ENCODE data around the gene ABCG1. TPM values are rescaled to one million over a fixed set of nuclear protein-coding genes. Genes with fewer than 3 reads are reported as not detected.
A peak's percentile ranks its signal among the peaks of the same experiment; 100 is the strongest.

The ABCG1 gene
- total and polyA plus RNA-seq, 4 donors: 1.6 to 9.7 (median 5.3) TPM

GRCh38 chr21:42233067-42233961, 14.4 kb downstream of the ABCG1 start:
- Histone ChIP-seq H3K27me3 (ENCODE audit: control insufficient read depth in 4 of 4, insufficient read depth in 4 of 4, low read length in 3 of 4) (no peaks in the 10 kb centered on the region), H3K4me3 (ENCODE audit: low read depth in 1 of 3, low read length in 3 of 3) (no peak overlapping the region), H3K27ac (ENCODE audit: low read depth in 1 of 2, low read length in 2 of 2) (peak overlapping the region; percentile 58 to 61), H3K36me3 (ENCODE audit: control insufficient read depth in 4 of 4, insufficient read depth in 3 of 4, low read depth in 1 of 4, low read length in 3 of 4) (no peaks in the 10 kb centered on the region), H3K4me1 (ENCODE audit: control insufficient read depth in 4 of 4, insufficient read depth in 4 of 4, low read length in 3 of 4) (peaks cover 18 to 39% (median 29%) of the 10 kb centered on the region in 4 donors), H3K9ac (ENCODE audit: low read depth in 1 of 2, low read length in 2 of 2) (peak overlapping the region in 1 of 2 donors; percentile 45), H3K9me3 (ENCODE audit: control insufficient read depth in 4 of 4, low read length in 3 of 4) (no peaks in the 10 kb centered on the region)
- 18% methylated on average over 14 of the region's 14 CpGs for WGBS
- DNase-seq (ENCODE audit: low spot score): peak; percentile 55
- TF ChIP-seq HNF4A (conservative IDR thresholded peaks at IDR 0.05) (no peak), CTCF (IDR thresholded peaks at IDR 0.05; ENCODE audit: low read depth, low read length, missing input control) (peak; percentile 14), SP1 (IDR thresholded peaks at IDR 0.05) (peak; percentile 36), MAX (IDR thresholded peaks at IDR 0.05) (no peak), NR2F2 (IDR thresholded peaks at IDR 0.05) (peak; percentile 77), FOXA1 (IDR thresholded peaks at IDR 0.05) (no peak), ATF3 (IDR thresholded peaks at IDR 0.05) (no peak), ZBTB33 (IDR thresholded peaks at IDR 0.05) (no peak), YY1 (IDR thresholded peaks at IDR 0.05) (no peak), JUND (IDR thresholded peaks at IDR 0.05) (no peak), RXRA (IDR thresholded peaks at IDR 0.05) (peak; percentile 45 to 54)

GRCh38 chr21:42234041-42234440, 15.1 kb downstream of the ABCG1 start:
- 54% methylated on average over 8 of the region's 8 CpGs for WGBS
- Histone ChIP-seq H3K4me1 (ENCODE audit: control insufficient read depth in 4 of 4, insufficient read depth in 4 of 4, low read length in 3 of 4) (peaks cover 18 to 35% (median 27%) of the 10 kb centered on the region in 4 donors), H3K27ac (ENCODE audit: low read depth in 1 of 2, low read length in 2 of 2) (peak overlapping the region; percentile 58 to 61), H3K9ac (ENCODE audit: low read depth in 1 of 2, low read length in 2 of 2) (peak overlapping the region; percentile 11 to 45), H3K9me3 (ENCODE audit: control insufficient read depth in 4 of 4, low read length in 3 of 4) (no peaks in the 10 kb centered on the region), H3K36me3 (ENCODE audit: control insufficient read depth in 4 of 4, insufficient read depth in 3 of 4, low read depth in 1 of 4, low read length in 3 of 4) (no peaks in the 10 kb centered on the region), H3K4me3 (ENCODE audit: low read depth in 1 of 3, low read length in 3 of 3) (peak overlapping the region in 1 of 3 donors; percentile 35), H3K27me3 (ENCODE audit: control insufficient read depth in 4 of 4, insufficient read depth in 4 of 4, low read length in 3 of 4) (no peaks in the 10 kb centered on the region)
- no peak for TF ChIP-seq SP1 (IDR thresholded peaks at IDR 0.05)
- no peak for TF ChIP-seq HNF4A (conservative IDR thresholded peaks at IDR 0.05)
- TF ChIP-seq EGR1 (IDR thresholded peaks at IDR 0.05; ENCODE audit: low read depth in 2 of 2): no peak
- TF ChIP-seq RXRA (IDR thresholded peaks at IDR 0.05): no peak
- no peak for TF ChIP-seq RAD21 (IDR thresholded peaks at IDR 0.05)
- TF ChIP-seq JUND (IDR thresholded peaks at IDR 0.05): no peak
- no peak for TF ChIP-seq FOXA2 (IDR thresholded peaks at IDR 0.05)
- no peak for TF ChIP-seq REST (IDR thresholded peaks at IDR 0.05)
- TF ChIP-seq TAF1 (conservative IDR thresholded peaks at IDR 0.05): no peak
- TF ChIP-seq GABPA (IDR thresholded peaks at IDR 0.05 in 1 of 2, conservative IDR thresholded peaks at IDR 0.05 in 1 of 2): no peak
- no peak for TF ChIP-seq HNF4G (IDR thresholded peaks at IDR 0.05)
- no peak for DNase-seq (ENCODE audit: low spot score)

Measured in liver (tissue), 9 donors.